Neutrophil (primary cell): Measurements from ENCODE around the gene FXN.

Experiments used
- H3K27ac ChIP-seq: fragments of 200-600 bp; sonication (generic); 2 replicates; pipeline ENCODE4 v1.5.1; 2016; ENCODE audit warnings: mild to moderate bottlenecking, moderate library complexity
- H3K27me3 ChIP-seq: fragments of 200-600 bp; sonication (generic); 2 replicates; pipeline ENCODE4 v1.6.0; 2016; ENCODE audit warnings: mild to moderate bottlenecking
- H3K36me3 ChIP-seq: fragments of 200-600 bp; sonication (generic); 2 replicates; pipeline ENCODE4 v1.5.1; 2017
- H3K4me1 ChIP-seq, 2 experiments: fragments of 200-600 bp in 1 of 2; sonication (generic) in 1 of 2; 1 replicate in 1 of 2; 2 replicates in 1 of 2; pipeline versions ENCODE4 v1.5.1 to v1.6.1; 2013 to 2016; ENCODE audit warnings: low read depth in 1 of 2, low read length in 1 of 2, mild to moderate bottlenecking in 1 of 2, moderate library complexity in 1 of 2; ENCODE audit not compliant: control insufficient read depth in 1 of 2, insufficient read depth in 1 of 2
- H3K4me3 ChIP-seq, 2 experiments: fragments of 200-600 bp in 1 of 2; sonication (generic) in 1 of 2; 1 replicate in 1 of 2; 2 replicates in 1 of 2; pipeline ENCODE4 v1.5.1; 2013 to 2016; ENCODE audit warnings: low read depth in 1 of 2, low read length in 1 of 2, mild to moderate bottlenecking in 1 of 2, moderate library complexity in 1 of 2
- H3K9me3 ChIP-seq: fragments of 200-600 bp; sonication (generic); 2 replicates; pipeline ENCODE4 v1.5.1; 2016
- TF ChIP-seq, protein P1 (sequence below): fragments of 200-600 bp; sonication (generic); IDR thresholded peaks from 2 replicates; pipeline ENCODE4 v1.5.1; 2016; ENCODE audit warnings: antibody characterized with exemption

The FXN gene

DNA sequence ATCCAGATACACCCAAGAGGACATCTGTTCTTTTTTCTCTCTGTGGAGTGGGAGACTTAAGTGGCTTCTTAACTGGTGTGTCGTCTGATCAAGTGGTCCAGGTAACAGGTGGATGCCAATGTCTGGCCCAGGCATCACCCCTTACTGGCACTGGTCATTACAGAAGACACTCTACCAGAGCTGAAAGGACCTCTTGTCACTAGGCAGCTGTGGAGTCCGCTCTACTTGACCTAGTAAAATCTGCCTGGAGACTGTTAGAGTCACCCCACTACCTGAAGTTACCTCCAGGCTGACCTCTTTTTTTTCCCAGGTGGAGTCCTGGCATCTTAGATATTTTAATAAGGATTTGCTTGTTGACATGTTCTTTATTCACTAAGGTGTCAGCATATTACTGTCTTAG, 22.5 kb downstream of the FXN start:
- H3K9me3 ChIP-seq: no peaks in the 10 kb centered on the region
- no peak overlapping the region for H3K27ac ChIP-seq
- TF ChIP-seq, protein P1, sequence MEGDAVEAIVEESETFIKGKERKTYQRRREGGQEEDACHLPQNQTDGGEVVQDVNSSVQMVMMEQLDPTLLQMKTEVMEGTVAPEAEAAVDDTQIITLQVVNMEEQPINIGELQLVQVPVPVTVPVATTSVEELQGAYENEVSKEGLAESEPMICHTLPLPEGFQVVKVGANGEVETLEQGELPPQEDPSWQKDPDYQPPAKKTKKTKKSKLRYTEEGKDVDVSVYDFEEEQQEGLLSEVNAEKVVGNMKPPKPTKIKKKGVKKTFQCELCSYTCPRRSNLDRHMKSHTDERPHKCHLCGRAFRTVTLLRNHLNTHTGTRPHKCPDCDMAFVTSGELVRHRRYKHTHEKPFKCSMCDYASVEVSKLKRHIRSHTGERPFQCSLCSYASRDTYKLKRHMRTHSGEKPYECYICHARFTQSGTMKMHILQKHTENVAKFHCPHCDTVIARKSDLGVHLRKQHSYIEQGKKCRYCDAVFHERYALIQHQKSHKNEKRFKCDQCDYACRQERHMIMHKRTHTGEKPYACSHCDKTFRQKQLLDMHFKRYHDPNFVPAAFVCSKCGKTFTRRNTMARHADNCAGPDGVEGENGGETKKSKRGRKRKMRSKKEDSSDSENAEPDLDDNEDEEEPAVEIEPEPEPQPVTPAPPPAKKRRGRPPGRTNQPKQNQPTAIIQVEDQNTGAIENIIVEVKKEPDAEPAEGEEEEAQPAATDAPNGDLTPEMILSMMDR: no peak
- no peaks in the 10 kb centered on the region for H3K4me1 ChIP-seq
- H3K4me3 ChIP-seq: no peak overlapping the region
- H3K36me3 ChIP-seq: peaks cover 31% of the 10 kb centered on the region
- H3K27me3 ChIP-seq: no peaks in the 10 kb centered on the region

DNA sequence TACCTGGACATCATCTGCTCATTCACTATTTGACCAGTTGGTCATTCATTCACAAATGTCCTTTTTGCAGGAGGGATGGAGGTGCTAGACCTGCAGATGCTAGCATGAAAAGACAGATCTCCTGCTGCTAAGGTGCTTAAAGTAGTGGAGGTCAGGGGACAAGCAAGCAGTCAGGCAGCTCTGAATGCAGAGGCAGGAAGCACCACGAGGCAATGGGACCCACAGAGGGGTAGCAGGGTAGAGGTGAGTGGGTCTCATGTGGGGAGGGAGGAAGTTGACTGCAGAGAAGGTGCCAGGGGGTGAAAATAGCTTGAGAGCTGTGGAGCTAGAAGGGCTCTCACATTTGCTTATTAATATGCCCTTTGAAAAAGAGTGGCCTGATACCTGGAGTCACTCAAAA, 25.2 kb downstream of the FXN start:
- TF ChIP-seq, protein P1: no peak

GRCh38 chr9:69062195-69062594, 26.6 kb downstream of the FXN start:
- H3K27me3 ChIP-seq: no peaks in the 10 kb centered on the region
- no peaks in the 10 kb centered on the region for H3K4me1 ChIP-seq
- TF ChIP-seq, protein P1: no peak
- no peak overlapping the region for H3K4me3 ChIP-seq
- H3K27ac ChIP-seq: no peak overlapping the region
- H3K36me3 ChIP-seq: peaks cover 35% of the 10 kb centered on the region
- H3K9me3 ChIP-seq: no peaks in the 10 kb centered on the region

More for the DNA sequence above, 25.2 kb downstream of the FXN start:
- H3K27me3 ChIP-seq: no peaks in the 10 kb centered on the region
- H3K9me3 ChIP-seq: no peaks in the 10 kb centered on the region
- no peak overlapping the region for H3K4me3 ChIP-seq
- no peak overlapping the region for H3K27ac ChIP-seq
- no peaks in the 10 kb centered on the region for H3K4me1 ChIP-seq
- peaks cover 30% of the 10 kb centered on the region for H3K36me3 ChIP-seq

GRCh38 chr9:69063839-69064238, 28.3 kb downstream of the FXN start:
- Histone ChIP-seq H3K4me3 (no peak overlapping the region), H3K4me1 (no peaks in the 10 kb centered on the region), H3K27me3 (no peaks in the 10 kb centered on the region), H3K36me3 (peaks cover 42% of the 10 kb centered on the region), H3K27ac (no peak overlapping the region), H3K9me3 (no peaks in the 10 kb centered on the region)
- TF ChIP-seq, protein P1: no peak

DNA sequence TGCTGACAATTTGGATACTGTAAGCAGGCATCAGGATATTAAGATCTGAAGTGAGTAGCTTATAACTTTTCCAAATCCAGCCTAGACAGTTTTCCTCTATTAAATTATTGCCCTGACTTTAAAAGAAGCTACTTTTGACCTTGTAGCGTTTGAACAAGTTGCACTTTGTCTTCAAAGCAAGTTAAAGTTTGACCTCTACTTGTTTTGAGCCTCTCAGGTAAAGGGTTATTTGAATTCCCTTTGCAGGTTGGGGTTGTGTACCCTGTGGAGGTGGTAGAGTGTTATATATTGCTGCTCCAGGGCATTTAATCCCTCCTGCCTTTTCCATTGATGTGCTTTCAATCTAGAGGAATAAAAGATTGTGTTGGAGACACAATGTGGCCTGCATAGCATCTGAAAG, 30.1 kb downstream of the FXN start:
- no peaks in the 10 kb centered on the region for H3K9me3 ChIP-seq
- H3K27ac ChIP-seq: no peak overlapping the region
- no peaks in the 10 kb centered on the region for H3K4me1 ChIP-seq
- no peaks in the 10 kb centered on the region for H3K27me3 ChIP-seq
- no peak overlapping the region for H3K4me3 ChIP-seq
- H3K36me3 ChIP-seq: peaks cover 52% of the 10 kb centered on the region
- TF ChIP-seq, protein P1: no peak

- Histone ChIP-seq H3K9me3 (no peaks in the 10 kb centered on the region), H3K4me3 (no peak overlapping the region), H3K27me3 (no peaks in the 10 kb centered on the region), H3K27ac (no peak overlapping the region), H3K4me1 (no peaks in the 10 kb centered on the region), H3K36me3 (peaks cover 63% of the 10 kb centered on the region)
- TF ChIP-seq, protein P1: no peak
These were observed 31.4 kb downstream of the FXN start for GRCh38 chr9:69066955-69067354.
